ENCODE measurements around the gene ABCA2.

- TF ChIP-seq POLR2AphosphoS5 (IDR thresholded peaks at IDR 0.05; ENCODE audit: low read depth, low read length) (no peak), REST (IDR thresholded peaks at IDR 0.05; ENCODE audit: insufficient read depth in 1 of 2, low read depth in 2 of 2, low read length in 2 of 2) (no peak), TAF1 (IDR thresholded peaks at IDR 0.05; ENCODE audit: borderline replicate concordance, insufficient read depth, low read length) (no peak)
Observed at GRCh38 chr9:136960938-136961275, 67.1 kb downstream of the ABCA2 start.

Measured in PFSK-1 (cell line).